ENCODE data around the gene CR1L.
"Not testable (repeated sequence)": the region's sequence is repeated elsewhere in the genome, so short reads cannot be mapped to it uniquely, and the experiment has no call there.

The CR1L gene

GRCh38 chr1:207658408-207658807 is 13.5 kb downstream of the CR1L start:
- Histone ChIP-seq H3K4me1 (ENCODE audit: control insufficient read depth in 5 of 5, insufficient read depth in 5 of 5, low read length in 5 of 5) (no peaks in the 10 kb centered on the region), H3K36me3 (ENCODE audit: control insufficient read depth in 5 of 5, insufficient read depth in 5 of 5, low read length in 5 of 5) (no peaks in the 10 kb centered on the region), H3K4me3 (ENCODE audit: low read depth in 1 of 5, low read length in 5 of 5) (no peak overlapping the region), H3K27ac (ENCODE audit: low read depth, low read length) (no peak overlapping the region), H3K9me3 (ENCODE audit: control insufficient read depth in 5 of 5, low read length in 5 of 5) (no peaks in the 10 kb centered on the region), H3K27me3 (ENCODE audit: control insufficient read depth in 5 of 5, insufficient read depth in 4 of 5, low read length in 5 of 5) (no peaks in the 10 kb centered on the region), H3K9ac (ENCODE audit: low read length in 5 of 5) (no peak overlapping the region)

GRCh38 chr1:207658904-207659485 is 14.1 kb downstream of the CR1L start:
- Histone ChIP-seq H3K27ac (ENCODE audit: low read depth, low read length) (no peak overlapping the region), H3K4me3 (ENCODE audit: low read depth in 1 of 5, low read length in 5 of 5) (no peak overlapping the region), H3K4me1 (ENCODE audit: control insufficient read depth in 5 of 5, insufficient read depth in 5 of 5, low read length in 5 of 5) (no peaks in the 10 kb centered on the region), H3K36me3 (ENCODE audit: control insufficient read depth in 5 of 5, insufficient read depth in 5 of 5, low read length in 5 of 5) (no peaks in the 10 kb centered on the region), H3K9me3 (ENCODE audit: control insufficient read depth in 5 of 5, low read length in 5 of 5) (no peaks in the 10 kb centered on the region), H3K9ac (ENCODE audit: low read length in 5 of 5) (no peak overlapping the region), H3K27me3 (ENCODE audit: control insufficient read depth in 5 of 5, insufficient read depth in 4 of 5, low read length in 5 of 5) (no peaks in the 10 kb centered on the region)

GRCh38 chr1:207659545-207660153 is 14.7 kb downstream of the CR1L start:
- Histone ChIP-seq H3K9me3 (ENCODE audit: control insufficient read depth in 5 of 5, low read length in 5 of 5) (no peaks in the 10 kb centered on the region), H3K27me3 (ENCODE audit: control insufficient read depth in 5 of 5, insufficient read depth in 4 of 5, low read length in 5 of 5) (no peaks in the 10 kb centered on the region), H3K4me3 (ENCODE audit: low read depth in 1 of 5, low read length in 5 of 5) (no peak overlapping the region), H3K27ac (ENCODE audit: low read depth, low read length) (no peak overlapping the region), H3K36me3 (ENCODE audit: control insufficient read depth in 5 of 5, insufficient read depth in 5 of 5, low read length in 5 of 5) (no peaks in the 10 kb centered on the region), H3K4me1 (ENCODE audit: control insufficient read depth in 5 of 5, insufficient read depth in 5 of 5, low read length in 5 of 5) (no peaks in the 10 kb centered on the region), H3K9ac (ENCODE audit: low read length in 5 of 5) (no peak overlapping the region)

- H3K27me3 ChIP-seq (ENCODE audit: control insufficient read depth in 5 of 5, insufficient read depth in 4 of 5, low read length in 5 of 5); H3K36me3 ChIP-seq (ENCODE audit: control insufficient read depth in 5 of 5, insufficient read depth in 5 of 5, low read length in 5 of 5); H3K4me3 ChIP-seq (ENCODE audit: low read depth in 1 of 5, low read length in 5 of 5); H3K4me1 ChIP-seq (ENCODE audit: control insufficient read depth in 5 of 5, insufficient read depth in 5 of 5, low read length in 5 of 5); H3K9ac ChIP-seq (ENCODE audit: low read length in 5 of 5); H3K9me3 ChIP-seq (ENCODE audit: control insufficient read depth in 5 of 5, low read length in 5 of 5); H3K27ac ChIP-seq (ENCODE audit: low read depth, low read length): not testable (repeated sequence)
Measured at GRCh38 chr1:207661420-207661819, 16.5 kb downstream of the CR1L start.

- Histone ChIP-seq H3K27ac (ENCODE audit: low read depth, low read length) (no peak overlapping the region), H3K4me3 (ENCODE audit: low read depth in 1 of 5, low read length in 5 of 5) (no peak overlapping the region), H3K4me1 (ENCODE audit: control insufficient read depth in 5 of 5, insufficient read depth in 5 of 5, low read length in 5 of 5) (peaks cover 0 to 10% (median 9%) of the 10 kb centered on the region in 5 donors), H3K36me3 (ENCODE audit: control insufficient read depth in 5 of 5, insufficient read depth in 5 of 5, low read length in 5 of 5) (no peaks in the 10 kb centered on the region), H3K27me3 (ENCODE audit: control insufficient read depth in 5 of 5, insufficient read depth in 4 of 5, low read length in 5 of 5) (peaks cover 16 to 35% (median 29%) of the 10 kb centered on the region in 5 donors), H3K9ac (ENCODE audit: low read length in 5 of 5) (no peak overlapping the region), H3K9me3 (ENCODE audit: control insufficient read depth in 5 of 5, low read length in 5 of 5) (peaks cover 0 to 5% (median 0%) of the 10 kb centered on the region in 5 donors)
Measured at GRCh38 chr1:207666342-207666741, 21.4 kb downstream of the CR1L start.

GRCh38 chr1:207669528-207670009 is 24.6 kb downstream of the CR1L start:
- Histone ChIP-seq H3K4me3 (ENCODE audit: low read depth in 1 of 5, low read length in 5 of 5) (peak overlapping the region in 1 of 5 donors; percentile 30), H3K4me1 (ENCODE audit: control insufficient read depth in 5 of 5, insufficient read depth in 5 of 5, low read length in 5 of 5) (peaks cover 0 to 10% (median 9%) of the 10 kb centered on the region in 5 donors), H3K36me3 (ENCODE audit: control insufficient read depth in 5 of 5, insufficient read depth in 5 of 5, low read length in 5 of 5) (no peaks in the 10 kb centered on the region), H3K9me3 (ENCODE audit: control insufficient read depth in 5 of 5, low read length in 5 of 5) (peaks cover 0 to 5% (median 0%) of the 10 kb centered on the region in 5 donors), H3K9ac (ENCODE audit: low read length in 5 of 5) (no peak overlapping the region), H3K27ac (ENCODE audit: low read depth, low read length) (no peak overlapping the region), H3K27me3 (ENCODE audit: control insufficient read depth in 5 of 5, insufficient read depth in 4 of 5, low read length in 5 of 5) (peaks cover 16 to 38% (median 32%) of the 10 kb centered on the region in 5 donors)

GRCh38 chr1:207670192-207670591 is 25.3 kb downstream of the CR1L start:
- H3K4me3 ChIP-seq (ENCODE audit: low read depth in 1 of 5, low read length in 5 of 5): no peak overlapping the region
- peaks cover 0 to 10% (median 9%) of the 10 kb centered on the region in 5 donors for H3K4me1 ChIP-seq (ENCODE audit: control insufficient read depth in 5 of 5, insufficient read depth in 5 of 5, low read length in 5 of 5)
- peaks cover 0 to 5% (median 0%) of the 10 kb centered on the region in 5 donors for H3K9me3 ChIP-seq (ENCODE audit: control insufficient read depth in 5 of 5, low read length in 5 of 5)
- H3K27ac ChIP-seq (ENCODE audit: low read depth, low read length): no peak overlapping the region
- peaks cover 16 to 38% (median 32%) of the 10 kb centered on the region in 5 donors for H3K27me3 ChIP-seq (ENCODE audit: control insufficient read depth in 5 of 5, insufficient read depth in 4 of 5, low read length in 5 of 5)
- no peaks in the 10 kb centered on the region for H3K36me3 ChIP-seq (ENCODE audit: control insufficient read depth in 5 of 5, insufficient read depth in 5 of 5, low read length in 5 of 5)
- H3K9ac ChIP-seq (ENCODE audit: low read length in 5 of 5): no peak overlapping the region

- H3K27ac ChIP-seq (ENCODE audit: low read depth, low read length): no peak overlapping the region
- H3K9ac ChIP-seq (ENCODE audit: low read length in 5 of 5): no peak overlapping the region
- peaks cover 0 to 2% (median 0%) of the 10 kb centered on the region in 5 donors for H3K9me3 ChIP-seq (ENCODE audit: control insufficient read depth in 5 of 5, low read length in 5 of 5)
- H3K27me3 ChIP-seq (ENCODE audit: control insufficient read depth in 5 of 5, insufficient read depth in 4 of 5, low read length in 5 of 5): peaks cover 13 to 34% (median 32%) of the 10 kb centered on the region in 5 donors
- H3K36me3 ChIP-seq (ENCODE audit: control insufficient read depth in 5 of 5, insufficient read depth in 5 of 5, low read length in 5 of 5): no peaks in the 10 kb centered on the region
- H3K4me3 ChIP-seq (ENCODE audit: low read depth in 1 of 5, low read length in 5 of 5): no peak overlapping the region
- peaks cover 0 to 10% (median 9%) of the 10 kb centered on the region in 5 donors for H3K4me1 ChIP-seq (ENCODE audit: control insufficient read depth in 5 of 5, insufficient read depth in 5 of 5, low read length in 5 of 5)
Measured at GRCh38 chr1:207670997-207671396, 26.1 kb downstream of the CR1L start.

GRCh38 chr1:207672522-207673130 is 27.7 kb downstream of the CR1L start:
- H3K27ac ChIP-seq (ENCODE audit: low read depth, low read length): no peak overlapping the region
- peaks cover 0 to 10% (median 9%) of the 10 kb centered on the region in 5 donors for H3K4me1 ChIP-seq (ENCODE audit: control insufficient read depth in 5 of 5, insufficient read depth in 5 of 5, low read length in 5 of 5)

GRCh38 chr1:207673399-207673798 is 28.5 kb downstream of the CR1L start:
- H3K9me3 ChIP-seq (ENCODE audit: control insufficient read depth in 5 of 5, low read length in 5 of 5): no peaks in the 10 kb centered on the region
- no peak overlapping the region for H3K9ac ChIP-seq (ENCODE audit: low read length in 5 of 5)
- no peak overlapping the region for H3K4me3 ChIP-seq (ENCODE audit: low read depth in 1 of 5, low read length in 5 of 5)
- H3K27me3 ChIP-seq (ENCODE audit: control insufficient read depth in 5 of 5, insufficient read depth in 4 of 5, low read length in 5 of 5): peaks cover 11 to 28% (median 26%) of the 10 kb centered on the region in 5 donors
- peaks cover 0 to 10% (median 9%) of the 10 kb centered on the region in 5 donors for H3K4me1 ChIP-seq (ENCODE audit: control insufficient read depth in 5 of 5, insufficient read depth in 5 of 5, low read length in 5 of 5)
- H3K27ac ChIP-seq (ENCODE audit: low read depth, low read length): no peak overlapping the region
- H3K36me3 ChIP-seq (ENCODE audit: control insufficient read depth in 5 of 5, insufficient read depth in 5 of 5, low read length in 5 of 5): no peaks in the 10 kb centered on the region

More at GRCh38 chr1:207672522-207673130, 27.7 kb downstream of the CR1L start:
- H3K36me3 ChIP-seq (ENCODE audit: control insufficient read depth in 5 of 5, insufficient read depth in 5 of 5, low read length in 5 of 5): no peaks in the 10 kb centered on the region
- H3K4me3 ChIP-seq (ENCODE audit: low read depth in 1 of 5, low read length in 5 of 5): no peak overlapping the region
- H3K9ac ChIP-seq (ENCODE audit: low read length in 5 of 5): no peak overlapping the region
- no peaks in the 10 kb centered on the region for H3K9me3 ChIP-seq (ENCODE audit: control insufficient read depth in 5 of 5, low read length in 5 of 5)
- peaks cover 11 to 34% (median 26%) of the 10 kb centered on the region in 5 donors for H3K27me3 ChIP-seq (ENCODE audit: control insufficient read depth in 5 of 5, insufficient read depth in 4 of 5, low read length in 5 of 5)

Data from subcutaneous abdominal adipose tissue (tissue), 5 donors.